HG03342 (cell line): Measurements from ENCODE around the gene NCAN.
"Not testable (repeated sequence)": the region's sequence is repeated elsewhere in the genome, so short reads cannot be mapped to it uniquely, and the experiment has no call there.

Source experiments
- ATAC-seq: cut with Tn5 transposase; IDR thresholded peaks from one replicate; pipeline ENCODE4 v1.9.1; 2021; ENCODE audit warnings: mild to moderate bottlenecking, moderate library complexity; ENCODE audit not compliant: unreplicated experiment

The NCAN gene

GRCh38 chr19:19223636-19224035, 11.9 kb downstream of the NCAN start:
- ATAC-seq: no peak

GRCh38 chr19:19224150-19224851, 12.5 kb downstream of the NCAN start:
- no peak for ATAC-seq

GRCh38 chr19:19224852-19225494, 13.2 kb downstream of the NCAN start:
- peak; percentile 52 for ATAC-seq

GRCh38 chr19:19226204-19226603, 14.4 kb downstream of the NCAN start:
- no peak for ATAC-seq

GRCh38 chr19:19226663-19227062, 14.9 kb downstream of the NCAN start:
- no peak for ATAC-seq

- ATAC-seq: no peak
Observed at GRCh38 chr19:19227217-19227616, 15.5 kb downstream of the NCAN start.

- no peak for ATAC-seq
Observed at GRCh38 chr19:19229701-19230100, 17.9 kb downstream of the NCAN start.

GRCh38 chr19:19230999-19231398, 19.2 kb downstream of the NCAN start:
- no peak for ATAC-seq

- no peak for ATAC-seq
Observed at GRCh38 chr19:19232261-19232721, 20.5 kb downstream of the NCAN start.

- ATAC-seq: no peak
Observed at GRCh38 chr19:19234220-19234816, 22.6 kb downstream of the NCAN start.

GRCh38 chr19:19236173-19236572, 24.4 kb downstream of the NCAN start:
- no peak for ATAC-seq

- ATAC-seq: no peak
Observed at GRCh38 chr19:19238126-19238894, 26.6 kb downstream of the NCAN start.

- no peak for ATAC-seq
Observed at GRCh38 chr19:19239675-19240074, 27.9 kb downstream of the NCAN start.

- ATAC-seq: no peak
Observed at GRCh38 chr19:19240476-19240875, 28.7 kb downstream of the NCAN start.

GRCh38 chr19:19250196-19250801, 38.5 kb downstream of the NCAN start:
- ATAC-seq: no peak

GRCh38 chr19:19253409-19253808, 41.7 kb downstream of the NCAN start:
- not testable (repeated sequence) for ATAC-seq

- ATAC-seq: no peak
Observed at GRCh38 chr19:19256072-19256969, 44.6 kb downstream of the NCAN start.

- no peak for ATAC-seq
Observed at GRCh38 chr19:19257137-19257536, 45.4 kb downstream of the NCAN start.

- ATAC-seq: no peak
Observed at GRCh38 chr19:19257836-19258588, 46.3 kb downstream of the NCAN start.
